ENCODE data around the gene PCGF3.
"Not testable (repeated sequence)": the region's sequence is repeated elsewhere in the genome, so short reads cannot be mapped to it uniquely, and the experiment has no call there.

The PCGF3 gene

GRCh38 chr4:689723-690122, 15.9 kb upstream of the PCGF3 start:
- Histone ChIP-seq H3K36me3 (ENCODE audit: insufficient read depth, low read length) (no peaks in the 10 kb centered on the region), H2AFZ (ENCODE audit: low read depth, low read length) (no peak overlapping the region), H3K4me3 (ENCODE audit: low read length) (no peak overlapping the region), H3K9me3 (ENCODE audit: low read length) (no peaks in the 10 kb centered on the region), H3K4me1 (ENCODE audit: insufficient read depth, low read length) (no peaks in the 10 kb centered on the region), H3K27me3 (ENCODE audit: insufficient read depth, low read length) (no peaks in the 10 kb centered on the region)

GRCh38 chr4:692771-693554, 12.7 kb upstream of the PCGF3 start:
- H3K36me3 ChIP-seq (ENCODE audit: insufficient read depth, low read length) = no peaks in the 10 kb centered on the region

GRCh38 chr4:694341-694940, 11.2 kb upstream of the PCGF3 start:
- not testable (repeated sequence) for H3K9me3 ChIP-seq (ENCODE audit: low read length); H2AFZ ChIP-seq (ENCODE audit: low read depth, low read length); H3K36me3 ChIP-seq (ENCODE audit: insufficient read depth, low read length); H3K4me1 ChIP-seq (ENCODE audit: insufficient read depth, low read length); H3K4me3 ChIP-seq (ENCODE audit: low read length); H3K27me3 ChIP-seq (ENCODE audit: insufficient read depth, low read length)

More at GRCh38 chr4:692771-693554, 12.7 kb upstream of the PCGF3 start:
- H3K4me3 ChIP-seq (ENCODE audit: low read length) = no peak overlapping the region
- H2AFZ ChIP-seq (ENCODE audit: low read depth, low read length) = no peak overlapping the region
- no peaks in the 10 kb centered on the region for H3K9me3 ChIP-seq (ENCODE audit: low read length)
- H3K4me1 ChIP-seq (ENCODE audit: insufficient read depth, low read length) = no peaks in the 10 kb centered on the region
- H3K27me3 ChIP-seq (ENCODE audit: insufficient read depth, low read length) = no peaks in the 10 kb centered on the region

GRCh38 chr4:699816-700580, 5.6 kb upstream of the PCGF3 start:
- H3K36me3 ChIP-seq (ENCODE audit: insufficient read depth, low read length) = no peaks in the 10 kb centered on the region
- no peak overlapping the region for H2AFZ ChIP-seq (ENCODE audit: low read depth, low read length)
- no peaks in the 10 kb centered on the region for H3K9me3 ChIP-seq (ENCODE audit: low read length)
- H3K27me3 ChIP-seq (ENCODE audit: insufficient read depth, low read length) = no peaks in the 10 kb centered on the region
- H3K4me1 ChIP-seq (ENCODE audit: insufficient read depth, low read length) = no peaks in the 10 kb centered on the region
- H3K4me3 ChIP-seq (ENCODE audit: low read length) = no peak overlapping the region

- Histone ChIP-seq H2AFZ (ENCODE audit: low read depth, low read length) (no peak overlapping the region), H3K27me3 (ENCODE audit: insufficient read depth, low read length) (no peaks in the 10 kb centered on the region), H3K9me3 (ENCODE audit: low read length) (no peaks in the 10 kb centered on the region), H3K4me3 (ENCODE audit: low read length) (no peak overlapping the region), H3K4me1 (ENCODE audit: insufficient read depth, low read length) (no peaks in the 10 kb centered on the region), H3K36me3 (ENCODE audit: insufficient read depth, low read length) (no peaks in the 10 kb centered on the region)
These were observed 4.9 kb upstream of the PCGF3 start for GRCh38 chr4:700587-701264.

- Histone ChIP-seq H3K27me3 (ENCODE audit: insufficient read depth, low read length) (no peaks in the 10 kb centered on the region), H2AFZ (ENCODE audit: low read depth, low read length) (no peak overlapping the region), H3K9me3 (ENCODE audit: low read length) (no peaks in the 10 kb centered on the region), H3K36me3 (ENCODE audit: insufficient read depth, low read length) (no peaks in the 10 kb centered on the region), H3K4me3 (ENCODE audit: low read length) (no peak overlapping the region), H3K4me1 (ENCODE audit: insufficient read depth, low read length) (peaks cover 7% of the 10 kb centered on the region)
These were observed 3.0 kb upstream of the PCGF3 start for GRCh38 chr4:702618-703048.

GRCh38 chr4:703336-704197, 2.1 kb upstream of the PCGF3 start:
- Histone ChIP-seq H3K36me3 (ENCODE audit: insufficient read depth, low read length) (peaks cover 3% of the 10 kb centered on the region), H3K4me1 (ENCODE audit: insufficient read depth, low read length) (peaks cover 7% of the 10 kb centered on the region), H3K9me3 (ENCODE audit: low read length) (no peaks in the 10 kb centered on the region)

GRCh38 chr4:704198-704891, 1.3 kb upstream of the PCGF3 start:
- no peak overlapping the region for H2AFZ ChIP-seq (ENCODE audit: low read depth, low read length)
- H3K4me3 ChIP-seq (ENCODE audit: low read length) = no peak overlapping the region
- H3K9me3 ChIP-seq (ENCODE audit: low read length) = peaks cover 2% of the 10 kb centered on the region
- H3K4me1 ChIP-seq (ENCODE audit: insufficient read depth, low read length) = peaks cover 7% of the 10 kb centered on the region
- H3K36me3 ChIP-seq (ENCODE audit: insufficient read depth, low read length) = peaks cover 9% of the 10 kb centered on the region
- no peaks in the 10 kb centered on the region for H3K27me3 ChIP-seq (ENCODE audit: insufficient read depth, low read length)

More at GRCh38 chr4:703336-704197, 2.1 kb upstream of the PCGF3 start:
- Histone ChIP-seq H2AFZ (ENCODE audit: low read depth, low read length) (no peak overlapping the region), H3K27me3 (ENCODE audit: insufficient read depth, low read length) (no peaks in the 10 kb centered on the region), H3K4me3 (ENCODE audit: low read length) (no peak overlapping the region)

- Histone ChIP-seq H3K36me3 (ENCODE audit: insufficient read depth, low read length) (peaks cover 12% of the 10 kb centered on the region), H3K4me1 (ENCODE audit: insufficient read depth, low read length) (peaks cover 7% of the 10 kb centered on the region), H3K9me3 (ENCODE audit: low read length) (peaks cover 2% of the 10 kb centered on the region), H3K4me3 (ENCODE audit: low read length) (peak overlapping the region; percentile 34), H3K27me3 (ENCODE audit: insufficient read depth, low read length) (no peaks in the 10 kb centered on the region), H2AFZ (ENCODE audit: low read depth, low read length) (no peak overlapping the region)
These were observed 708 bp upstream of the PCGF3 start for GRCh38 chr4:704971-705277.

GRCh38 chr4:706083-706633, 526 bp downstream of the PCGF3 start:
- H3K27me3 ChIP-seq (ENCODE audit: insufficient read depth, low read length); H3K4me1 ChIP-seq (ENCODE audit: insufficient read depth, low read length); H3K9me3 ChIP-seq (ENCODE audit: low read length): not testable (repeated sequence)
- H3K36me3 ChIP-seq (ENCODE audit: insufficient read depth, low read length) = peaks cover 24% of the 10 kb centered on the region
- peak overlapping the region; percentile 95 for H3K4me3 ChIP-seq (ENCODE audit: low read length)
- peak overlapping the region; percentile 70 for H2AFZ ChIP-seq (ENCODE audit: low read depth, low read length)

- peak overlapping the region; percentile 95 for H3K4me3 ChIP-seq (ENCODE audit: low read length)
- no peaks in the 10 kb centered on the region for H3K27me3 ChIP-seq (ENCODE audit: insufficient read depth, low read length)
- peaks cover 7% of the 10 kb centered on the region for H3K4me1 ChIP-seq (ENCODE audit: insufficient read depth, low read length)
- peaks cover 9% of the 10 kb centered on the region for H3K9me3 ChIP-seq (ENCODE audit: low read length)
- peaks cover 24% of the 10 kb centered on the region for H3K36me3 ChIP-seq (ENCODE audit: insufficient read depth, low read length)
- no peak overlapping the region for H2AFZ ChIP-seq (ENCODE audit: low read depth, low read length)
These were observed 1.4 kb downstream of the PCGF3 start for GRCh38 chr4:706834-707598.

All from neuron (in vitro differentiated cells).